Tibial nerve (tissue), 3 donors: ENCODE data around the gene BBS1.

ENCODE experiments used
- POLR2A ChIP-seq, 2 donors: fragments of 450-650 bp; IDR thresholded peaks; one replicate each; pipeline ENCODE4 v1.6.1; 2017; ENCODE audit warnings: antibody characterized with exemption in 2 of 2, mild to moderate bottlenecking in 2 of 2, moderate library complexity in 2 of 2
- TF ChIP-seq, protein P1 (sequence below), 5 experiments: fragments of 200-600 bp in 3 of 5; fragments of 450-650 bp in 2 of 5; sonication (generic) in 3 of 5; IDR thresholded peaks; one replicate each; pipeline ENCODE4 v1.5.1; 2016 to 2019; ENCODE audit warnings: antibody characterized with exemption in 5 of 5, mild to moderate bottlenecking in 3 of 5, moderate library complexity in 2 of 5

DNA sequence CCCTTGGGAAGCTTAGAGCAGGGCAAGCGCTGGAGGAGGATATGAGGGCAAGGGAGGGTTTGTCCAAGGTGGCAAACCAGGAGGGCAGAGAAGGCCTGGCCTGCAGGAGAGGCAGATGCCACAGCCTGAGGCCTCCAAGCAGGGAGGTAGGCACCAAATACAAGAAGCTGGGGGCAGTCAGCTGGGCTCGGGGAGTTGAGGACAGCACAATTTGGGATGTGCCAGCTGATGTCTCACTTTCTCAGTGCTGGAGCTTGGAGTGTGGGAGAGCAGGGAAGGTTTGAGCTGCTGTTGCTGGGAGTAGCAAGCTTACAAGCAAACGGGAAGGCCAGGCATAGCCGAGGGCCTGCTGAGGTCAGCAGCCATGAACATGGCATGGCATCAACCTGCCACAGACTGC, 31.5 kb downstream of the BBS1 start:
- no peak for TF ChIP-seq POLR2A (IDR thresholded peaks at IDR 0.05)
- TF ChIP-seq, protein P1, sequence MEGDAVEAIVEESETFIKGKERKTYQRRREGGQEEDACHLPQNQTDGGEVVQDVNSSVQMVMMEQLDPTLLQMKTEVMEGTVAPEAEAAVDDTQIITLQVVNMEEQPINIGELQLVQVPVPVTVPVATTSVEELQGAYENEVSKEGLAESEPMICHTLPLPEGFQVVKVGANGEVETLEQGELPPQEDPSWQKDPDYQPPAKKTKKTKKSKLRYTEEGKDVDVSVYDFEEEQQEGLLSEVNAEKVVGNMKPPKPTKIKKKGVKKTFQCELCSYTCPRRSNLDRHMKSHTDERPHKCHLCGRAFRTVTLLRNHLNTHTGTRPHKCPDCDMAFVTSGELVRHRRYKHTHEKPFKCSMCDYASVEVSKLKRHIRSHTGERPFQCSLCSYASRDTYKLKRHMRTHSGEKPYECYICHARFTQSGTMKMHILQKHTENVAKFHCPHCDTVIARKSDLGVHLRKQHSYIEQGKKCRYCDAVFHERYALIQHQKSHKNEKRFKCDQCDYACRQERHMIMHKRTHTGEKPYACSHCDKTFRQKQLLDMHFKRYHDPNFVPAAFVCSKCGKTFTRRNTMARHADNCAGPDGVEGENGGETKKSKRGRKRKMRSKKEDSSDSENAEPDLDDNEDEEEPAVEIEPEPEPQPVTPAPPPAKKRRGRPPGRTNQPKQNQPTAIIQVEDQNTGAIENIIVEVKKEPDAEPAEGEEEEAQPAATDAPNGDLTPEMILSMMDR (IDR thresholded peaks at IDR 0.05), result no peak
